ENCODE measurements around the gene RIT2.

RIT2 gene

GRCh38 chr18:43080671-43081070 lies 34.8 kb downstream of the RIT2 start:
- peak; percentile 35 for DNase-seq

- peak; percentile 80 for DNase-seq
Observed at GRCh38 chr18:43079422-43079821, 36.1 kb downstream of the RIT2 start.

- peak; percentile 22 for DNase-seq
Observed at GRCh38 chr18:43078478-43079092, 36.9 kb downstream of the RIT2 start.

GRCh38 chr18:43077510-43078308 lies 37.8 kb downstream of the RIT2 start:
- peak; percentile 76 for DNase-seq

- DNase-seq: no peak
Observed at GRCh38 chr18:43073771-43074170, 41.7 kb downstream of the RIT2 start.

GRCh38 chr18:43068781-43069180 lies 46.7 kb downstream of the RIT2 start:
- DNase-seq: no peak

- DNase-seq: no peak
Observed at GRCh38 chr18:43067570-43067969, 47.9 kb downstream of the RIT2 start.

- no peak for DNase-seq
Observed at GRCh38 chr18:43061816-43062215, 53.7 kb downstream of the RIT2 start.

- no peak for DNase-seq
Observed at GRCh38 chr18:43061318-43061717, 54.2 kb downstream of the RIT2 start.

- DNase-seq: no peak
Observed at GRCh38 chr18:43060020-43060419, 55.5 kb downstream of the RIT2 start.

- DNase-seq: no peak
Observed at GRCh38 chr18:43054815-43055519, 60.5 kb downstream of the RIT2 start.

GRCh38 chr18:43049021-43049420 lies 66.5 kb downstream of the RIT2 start:
- DNase-seq: no peak

GRCh38 chr18:43046322-43046721 lies 69.2 kb downstream of the RIT2 start:
- peak; percentile 68 for DNase-seq

GRCh38 chr18:43043626-43044025 lies 71.9 kb downstream of the RIT2 start:
- no peak for DNase-seq

GRCh38 chr18:43040281-43040680 lies 75.2 kb downstream of the RIT2 start:
- no peak for DNase-seq

GRCh38 chr18:43034683-43035500 lies 80.6 kb downstream of the RIT2 start:
- peak; percentile 32 for DNase-seq

- no peak for DNase-seq
Observed at GRCh38 chr18:43031169-43031568, 84.3 kb downstream of the RIT2 start.

GRCh38 chr18:43029414-43029813 lies 86.1 kb downstream of the RIT2 start:
- no peak for DNase-seq

GRCh38 chr18:43022874-43023273 lies 92.6 kb downstream of the RIT2 start:
- DNase-seq: no peak

GRCh38 chr18:43017622-43018021 lies 97.9 kb downstream of the RIT2 start:
- no peak for DNase-seq

- no peak for DNase-seq
Observed at GRCh38 chr18:43013486-43013885, 102.0 kb downstream of the RIT2 start.

GRCh38 chr18:43012951-43013350 lies 102.5 kb downstream of the RIT2 start:
- no peak for DNase-seq

- DNase-seq: no peak
Observed at GRCh38 chr18:43010611-43011010, 104.9 kb downstream of the RIT2 start.
